ENCODE data around the gene HIGD1A. TPM values are rescaled to one million over a fixed set of nuclear protein-coding genes. Genes with fewer than 3 reads are reported as not detected.

HIGD1A gene
- total RNA-seq, 1 donor from 2014 or later: 190 TPM

DNA sequence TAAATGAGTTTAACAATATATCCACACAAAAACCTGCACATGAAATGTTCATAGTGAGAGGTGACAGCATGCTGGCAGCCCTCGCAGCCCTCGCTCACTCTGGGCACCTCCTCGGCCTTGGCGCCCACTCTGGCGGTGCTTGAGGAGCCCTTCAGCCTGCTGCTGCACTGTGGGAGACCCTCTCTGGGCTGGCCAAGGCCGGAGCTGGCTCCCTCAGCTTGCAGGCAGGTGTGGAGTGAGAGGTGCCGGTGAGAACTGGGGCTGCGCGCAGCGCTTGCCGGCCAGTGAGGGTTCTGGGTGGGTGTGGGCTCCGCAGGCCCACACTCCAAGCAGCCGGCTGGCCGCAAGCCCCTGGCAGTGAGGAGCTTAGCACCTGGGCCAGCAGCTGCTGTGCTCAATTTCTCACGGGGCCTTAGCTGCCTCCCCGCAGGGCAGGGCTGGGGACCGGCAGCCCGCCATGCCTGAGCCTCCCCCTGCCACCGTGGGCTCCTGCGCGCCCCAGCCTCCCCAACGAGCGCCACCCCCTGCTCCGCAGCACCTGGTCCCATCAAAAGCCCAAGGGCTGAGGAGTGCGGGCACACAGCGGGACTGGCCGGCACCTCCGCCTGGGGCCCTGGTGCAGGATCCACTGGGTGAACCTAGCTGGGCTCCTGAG is 34.7 kb downstream of the HIGD1A start:
- Histone ChIP-seq H3K27me3 (ENCODE audit: control insufficient read depth, insufficient read depth, low read length) (no peaks in the 10 kb centered on the region), H3K4me3 (ENCODE audit: low read depth, low read length) (no peak overlapping the region), H3K36me3 (ENCODE audit: control insufficient read depth, insufficient read depth, low read length) (no peaks in the 10 kb centered on the region)
- TF ChIP-seq, protein P1, sequence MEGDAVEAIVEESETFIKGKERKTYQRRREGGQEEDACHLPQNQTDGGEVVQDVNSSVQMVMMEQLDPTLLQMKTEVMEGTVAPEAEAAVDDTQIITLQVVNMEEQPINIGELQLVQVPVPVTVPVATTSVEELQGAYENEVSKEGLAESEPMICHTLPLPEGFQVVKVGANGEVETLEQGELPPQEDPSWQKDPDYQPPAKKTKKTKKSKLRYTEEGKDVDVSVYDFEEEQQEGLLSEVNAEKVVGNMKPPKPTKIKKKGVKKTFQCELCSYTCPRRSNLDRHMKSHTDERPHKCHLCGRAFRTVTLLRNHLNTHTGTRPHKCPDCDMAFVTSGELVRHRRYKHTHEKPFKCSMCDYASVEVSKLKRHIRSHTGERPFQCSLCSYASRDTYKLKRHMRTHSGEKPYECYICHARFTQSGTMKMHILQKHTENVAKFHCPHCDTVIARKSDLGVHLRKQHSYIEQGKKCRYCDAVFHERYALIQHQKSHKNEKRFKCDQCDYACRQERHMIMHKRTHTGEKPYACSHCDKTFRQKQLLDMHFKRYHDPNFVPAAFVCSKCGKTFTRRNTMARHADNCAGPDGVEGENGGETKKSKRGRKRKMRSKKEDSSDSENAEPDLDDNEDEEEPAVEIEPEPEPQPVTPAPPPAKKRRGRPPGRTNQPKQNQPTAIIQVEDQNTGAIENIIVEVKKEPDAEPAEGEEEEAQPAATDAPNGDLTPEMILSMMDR (IDR thresholded peaks at IDR 0.05; ENCODE audit: insufficient read depth, low read length, poor library complexity, severe bottlenecking): no peak
- no peak for DNase-seq (ENCODE audit: low read depth)

GRCh38 chr3:42764561-42765295 is 39.6 kb downstream of the HIGD1A start:
- Histone ChIP-seq H3K36me3 (ENCODE audit: control insufficient read depth, insufficient read depth, low read length) (no peaks in the 10 kb centered on the region), H3K4me3 (ENCODE audit: low read depth, low read length) (no peak overlapping the region), H3K27me3 (ENCODE audit: control insufficient read depth, insufficient read depth, low read length) (no peaks in the 10 kb centered on the region)
- no peak for DNase-seq (ENCODE audit: low read depth)
- TF ChIP-seq, protein P1 (IDR thresholded peaks at IDR 0.05; ENCODE audit: insufficient read depth, low read length, poor library complexity, severe bottlenecking): no peak

- DNase-seq (ENCODE audit: low read depth): no peak
- Histone ChIP-seq H3K4me3 (ENCODE audit: low read depth, low read length) (no peak overlapping the region), H3K36me3 (ENCODE audit: control insufficient read depth, insufficient read depth, low read length) (no peaks in the 10 kb centered on the region), H3K27me3 (ENCODE audit: control insufficient read depth, insufficient read depth, low read length) (no peaks in the 10 kb centered on the region)
- TF ChIP-seq, protein P1 (IDR thresholded peaks at IDR 0.05; ENCODE audit: insufficient read depth, low read length, poor library complexity, severe bottlenecking): no peak
Measured at GRCh38 chr3:42764115-42764514, 40.2 kb downstream of the HIGD1A start.

DNA sequence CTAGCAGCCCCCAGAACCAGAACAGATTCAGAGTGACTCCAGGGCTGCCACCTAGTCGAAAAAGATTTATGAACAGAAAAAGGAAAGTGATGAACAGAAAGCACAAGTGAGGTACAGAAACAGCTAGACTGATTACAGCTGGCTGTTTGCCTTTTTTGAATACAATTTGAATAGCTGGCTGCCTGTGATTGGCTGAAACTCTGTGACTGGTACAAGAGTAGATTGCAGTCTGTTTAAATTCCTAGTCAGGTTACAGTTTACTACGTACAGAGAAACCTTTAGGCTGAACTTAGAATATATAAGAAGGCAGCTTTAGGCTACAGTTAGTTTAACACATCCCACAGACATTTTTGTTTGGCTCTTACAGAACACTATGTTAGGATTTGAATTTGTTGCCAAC is 41.3 kb downstream of the HIGD1A start:
- Histone ChIP-seq H3K4me3 (ENCODE audit: low read depth, low read length) (no peak overlapping the region), H3K36me3 (ENCODE audit: control insufficient read depth, insufficient read depth, low read length) (no peaks in the 10 kb centered on the region), H3K27me3 (ENCODE audit: control insufficient read depth, insufficient read depth, low read length) (no peaks in the 10 kb centered on the region)
- TF ChIP-seq, protein P1 (IDR thresholded peaks at IDR 0.05; ENCODE audit: insufficient read depth, low read length, poor library complexity, severe bottlenecking): no peak
- DNase-seq (ENCODE audit: low read depth): no peak

GRCh38 chr3:42762046-42762724 is 42.1 kb downstream of the HIGD1A start:
- DNase-seq (ENCODE audit: low read depth): no peak
- no peaks in the 10 kb centered on the region for H3K27me3 ChIP-seq (ENCODE audit: control insufficient read depth, insufficient read depth, low read length)
- no peak overlapping the region for H3K4me3 ChIP-seq (ENCODE audit: low read depth, low read length)
- no peaks in the 10 kb centered on the region for H3K36me3 ChIP-seq (ENCODE audit: control insufficient read depth, insufficient read depth, low read length)
- TF ChIP-seq, protein P1 (IDR thresholded peaks at IDR 0.05; ENCODE audit: insufficient read depth, low read length, poor library complexity, severe bottlenecking): no peak
